H9 (cell line): ENCODE results near the gene CD164. TPM values are rescaled to one million over a fixed set of nuclear protein-coding genes. Genes with fewer than 3 reads are reported as not detected.

Experiments
- DNase-seq: peaks from one replicate; pipeline ENCODE4 v3.0.0-alpha.2; 2017
- H2AFZ ChIP-seq: one replicate; pipeline ENCODE4 v1.6.1; 2013; ENCODE audit warnings: mild to moderate bottlenecking, low read length, control low read depth, moderate library complexity
- H2AK5ac ChIP-seq: 2 replicates; pipeline ENCODE4 v1.6.1; 2013; ENCODE audit warnings: low read length, control low read depth, mixed read lengths; ENCODE audit not compliant: insufficient read length
- H2BK120ac ChIP-seq: one replicate; pipeline ENCODE4 v1.6.1; 2013; ENCODE audit warnings: low read depth, mild to moderate bottlenecking, low read length, control low read depth, inconsistent platforms; ENCODE audit not compliant: poor library complexity, severe bottlenecking
- H2BK12ac ChIP-seq: 2 replicates; pipeline ENCODE4 v1.6.1; 2013; ENCODE audit warnings: low read length, control low read depth, mixed read lengths, low read depth; ENCODE audit not compliant: insufficient read length
- H2BK15ac ChIP-seq: 2 replicates; pipeline ENCODE4 v1.6.1; 2013; ENCODE audit warnings: low read depth, low read length, control low read depth
- H2BK20ac ChIP-seq: one replicate; pipeline ENCODE4 v1.6.1; 2013; ENCODE audit warnings: low read depth, mild to moderate bottlenecking, low read length, control low read depth, inconsistent platforms; ENCODE audit not compliant: poor library complexity, severe bottlenecking
- H2BK5ac ChIP-seq: 2 replicates; pipeline ENCODE4 v1.6.1; 2013; ENCODE audit warnings: low read length, control low read depth, mixed read lengths; ENCODE audit not compliant: insufficient read length
- H3K14ac ChIP-seq: 2 replicates; pipeline ENCODE4 v1.6.1; 2013; ENCODE audit warnings: low read length, control low read depth; ENCODE audit not compliant: insufficient read depth
- H3K18ac ChIP-seq: 2 replicates; pipeline ENCODE4 v1.6.1; 2013; ENCODE audit warnings: low read depth, mild to moderate bottlenecking, mixed read lengths, low read length, control low read depth; ENCODE audit not compliant: insufficient read length
- H3K23ac ChIP-seq: 2 replicates; pipeline ENCODE4 v1.6.1; 2013; ENCODE audit warnings: low read length, control low read depth, mixed read lengths, low read depth; ENCODE audit not compliant: insufficient read length
- H3K23me2 ChIP-seq: 2 replicates; pipeline ENCODE4 v1.6.1; 2013; ENCODE audit warnings: low read depth, mild to moderate bottlenecking, mixed read lengths, low read length, control low read depth; ENCODE audit not compliant: insufficient read length, poor library complexity, severe bottlenecking
- H3K27ac ChIP-seq: 2 replicates; pipeline ENCODE4 v1.5.1; 2013; ENCODE audit warnings: low read length, control low read depth, mixed read lengths, low read depth; ENCODE audit not compliant: insufficient read length
- H3K27me3 ChIP-seq: 2 replicates; pipeline ENCODE4 v1.6.1; 2013; ENCODE audit warnings: low read length, control low read depth, inconsistent platforms; ENCODE audit not compliant: insufficient read depth
- H3K4ac ChIP-seq: 2 replicates; pipeline ENCODE4 v1.6.1; 2013; ENCODE audit warnings: low read depth, mild to moderate bottlenecking, control low read depth, inconsistent platforms, low read length, moderate library complexity
- H3K4me1 ChIP-seq: 2 replicates; pipeline ENCODE4 v1.6.1; 2013; ENCODE audit warnings: low read length, control low read depth, inconsistent platforms; ENCODE audit not compliant: insufficient read depth
- H3K4me2 ChIP-seq: 2 replicates; pipeline ENCODE4 v1.6.1; 2013; ENCODE audit warnings: low read length, control low read depth, mixed read lengths; ENCODE audit not compliant: insufficient read length, insufficient read depth
- H3K56ac ChIP-seq: 2 replicates; pipeline ENCODE4 v1.6.1; 2013; ENCODE audit warnings: low read depth, mild to moderate bottlenecking, mixed read lengths, low read length, control low read depth; ENCODE audit not compliant: insufficient read length
- H3K79me1 ChIP-seq: 2 replicates; pipeline ENCODE4 v1.6.1; 2013; ENCODE audit warnings: low read depth, mild to moderate bottlenecking, moderate library complexity, low read length, control low read depth, inconsistent platforms; ENCODE audit not compliant: insufficient read depth, poor library complexity, severe bottlenecking
- H3K79me2 ChIP-seq: 2 replicates; pipeline ENCODE4 v1.6.1; 2013; ENCODE audit warnings: low read length, control low read depth, inconsistent platforms; ENCODE audit not compliant: insufficient read depth
- H3K9ac ChIP-seq: 2 replicates; pipeline ENCODE4 v1.6.1; 2013; ENCODE audit warnings: low read length, control low read depth, mixed read lengths; ENCODE audit not compliant: insufficient read length; ENCODE audit errors: extremely low read depth
- H3K9me3 ChIP-seq: one replicate; pipeline ENCODE4 v1.6.1; 2013; ENCODE audit warnings: low read depth, low read length, inconsistent platforms; ENCODE audit not compliant: control insufficient read depth
- H3T11ph ChIP-seq: one replicate; pipeline ENCODE4 v1.6.1; 2013; ENCODE audit warnings: mild to moderate bottlenecking, low read length, control low read depth, inconsistent platforms
- H4K20me1 ChIP-seq: one replicate; pipeline ENCODE4 v1.6.1; 2013; ENCODE audit not compliant: control insufficient read depth, insufficient read length, insufficient read depth
- H4K5ac ChIP-seq: 2 replicates; pipeline ENCODE4 v1.6.1; 2013; ENCODE audit warnings: low read depth, mild to moderate bottlenecking, mixed read lengths, low read length, control low read depth; ENCODE audit not compliant: insufficient read length
- H4K8ac ChIP-seq: replicated peaks from 2 replicates; pipeline ENCODE4 v1.6.1; 2013; ENCODE audit warnings: low read length, control low read depth, mixed read lengths, low read depth; ENCODE audit not compliant: insufficient read length
- H4K91ac ChIP-seq: 2 replicates; pipeline ENCODE4 v1.6.1; 2013; ENCODE audit warnings: low read depth, mild to moderate bottlenecking, moderate library complexity, mixed read lengths, low read length, control low read depth; ENCODE audit not compliant: insufficient read length
- H3K27ac Mint-ChIP-seq, 3 experiments: 2 replicates in 2 of 3; 3 replicates in 1 of 3; pipeline ENCODE4 v1.8.0; 2020 to 2021; ENCODE audit warnings: mixed read lengths in 3 of 3, mild to moderate bottlenecking in 1 of 3, moderate library complexity in 1 of 3
- H3K27me3 Mint-ChIP-seq: 2 replicates; pipeline ENCODE4 v1.8.0; 2021; ENCODE audit warnings: low read depth, mild to moderate bottlenecking, moderate library complexity, mixed read lengths
- H3K36me3 Mint-ChIP-seq, 3 experiments: 2 replicates in 2 of 3; 3 replicates in 1 of 3; pipeline ENCODE4 v1.8.0; 2020 to 2021; ENCODE audit warnings: low read depth in 3 of 3, mixed read lengths in 3 of 3; ENCODE audit not compliant: insufficient read depth in 1 of 3
- H3K4me1 Mint-ChIP-seq, 2 experiments: 2 replicates each; pipeline ENCODE4 v1.8.0; 2020; ENCODE audit warnings: mixed read lengths in 2 of 2
- H3K4me3 Mint-ChIP-seq, 2 experiments: 2 replicates in 1 of 2; 3 replicates in 1 of 2; pipeline ENCODE4 v1.8.0; 2020 to 2021; ENCODE audit warnings: mild to moderate bottlenecking in 2 of 2, mixed read lengths in 2 of 2, moderate library complexity in 1 of 2
- H3K9me3 Mint-ChIP-seq, 2 experiments: 2 replicates in 1 of 2; 3 replicates in 1 of 2; pipeline ENCODE4 v1.8.0; 2020; ENCODE audit warnings: mild to moderate bottlenecking in 2 of 2, mixed read lengths in 2 of 2, moderate library complexity in 1 of 2
- WGBS: extraction: QIAGEN DNeasy Blood & Tissue Kit; methylation state at CpG from one replicate; pipeline ENCODE4 v1.1.7; 2013; ENCODE audit warnings: missing lambda C conversion rate, low lambda C conversion rate, mixed read lengths; ENCODE audit not compliant: insufficient read length; ENCODE audit errors: extremely low coverage; 5-methylcytosine and 5-hydroxymethylcytosine counted together
- total RNA-seq: library from RNA; stranded (reverse); gene quantifications from 2 replicates; pipeline ENCODE4 v1.2.1, GENCODE V29; 2021
- TF ChIP-seq, protein P1 (sequence below): fragments of 200-600 bp; sonication (generic); conservative IDR thresholded peaks from 3 replicates; pipeline ENCODE4 v1.8.0; 2021; ENCODE audit warnings: antibody characterized with exemption, mild to moderate bottlenecking

Gene CD164
- total RNA-seq, 1 experiment from 2014 or later, result 130 TPM

DNA sequence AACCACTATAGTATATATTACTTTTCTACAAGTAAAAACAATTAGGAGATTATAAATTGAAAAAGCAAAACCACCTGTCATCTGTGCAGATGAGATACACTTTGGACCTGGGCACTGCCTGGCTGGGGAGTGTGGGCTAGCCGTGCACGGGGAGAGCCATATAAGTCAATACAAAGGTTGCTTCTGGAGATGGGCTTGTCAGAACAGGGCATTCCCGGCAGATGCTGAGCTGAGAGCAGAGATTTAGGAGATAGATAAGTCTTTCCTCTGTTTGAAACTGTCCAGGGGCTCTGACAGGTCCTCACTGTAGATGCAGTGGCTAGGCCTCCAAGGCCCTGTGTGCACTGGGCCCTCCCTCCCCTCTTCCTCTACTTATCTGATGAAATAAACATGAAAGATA is 34.5 kb downstream of the CD164 start:
- no peak overlapping the region for H2BK15ac ChIP-seq
- no peak overlapping the region for H2BK120ac ChIP-seq
- no peak overlapping the region for H3K56ac ChIP-seq
- H3K14ac ChIP-seq, result no peak overlapping the region
- H3K27me3 Mint-ChIP-seq, result no peaks in the 10 kb centered on the region
- no peak overlapping the region for H4K5ac ChIP-seq
- no peaks in the 10 kb centered on the region for H3K36me3 Mint-ChIP-seq
- no peak overlapping the region for H3K4me2 ChIP-seq
- H3K23me2 ChIP-seq, result no peaks in the 10 kb centered on the region
- no peaks in the 10 kb centered on the region for H3K79me1 ChIP-seq
- H3K79me2 ChIP-seq, result no peaks in the 10 kb centered on the region
- H2BK5ac ChIP-seq, result no peak overlapping the region
- H3K27me3 ChIP-seq, result no peaks in the 10 kb centered on the region
- H3K9ac ChIP-seq, result no peak overlapping the region
- H3K4me3 Mint-ChIP-seq, result no peak overlapping the region
- H2BK20ac ChIP-seq, result no peak overlapping the region
- H3T11ph ChIP-seq, result no peak overlapping the region
- H3K9me3 Mint-ChIP-seq, result no peaks in the 10 kb centered on the region
- H3K4ac ChIP-seq, result no peak overlapping the region
- no peaks in the 10 kb centered on the region for H3K4me1 ChIP-seq
- H2AK5ac ChIP-seq, result no peak overlapping the region
- no peak overlapping the region for H2BK12ac ChIP-seq
- no peaks in the 10 kb centered on the region for H3K9me3 ChIP-seq
- no peak overlapping the region for H2AFZ ChIP-seq
- no peak overlapping the region for H3K27ac ChIP-seq
- H3K23ac ChIP-seq, result no peak overlapping the region
- H3K18ac ChIP-seq, result no peak overlapping the region
- H4K20me1 ChIP-seq, result no peaks in the 10 kb centered on the region
- DNase-seq, result no peak
- peaks cover 5 to 9% of the 10 kb centered on the region in 2 experiments for H3K4me1 Mint-ChIP-seq
- no peak overlapping the region for H3K27ac Mint-ChIP-seq
- TF ChIP-seq, protein P1, sequence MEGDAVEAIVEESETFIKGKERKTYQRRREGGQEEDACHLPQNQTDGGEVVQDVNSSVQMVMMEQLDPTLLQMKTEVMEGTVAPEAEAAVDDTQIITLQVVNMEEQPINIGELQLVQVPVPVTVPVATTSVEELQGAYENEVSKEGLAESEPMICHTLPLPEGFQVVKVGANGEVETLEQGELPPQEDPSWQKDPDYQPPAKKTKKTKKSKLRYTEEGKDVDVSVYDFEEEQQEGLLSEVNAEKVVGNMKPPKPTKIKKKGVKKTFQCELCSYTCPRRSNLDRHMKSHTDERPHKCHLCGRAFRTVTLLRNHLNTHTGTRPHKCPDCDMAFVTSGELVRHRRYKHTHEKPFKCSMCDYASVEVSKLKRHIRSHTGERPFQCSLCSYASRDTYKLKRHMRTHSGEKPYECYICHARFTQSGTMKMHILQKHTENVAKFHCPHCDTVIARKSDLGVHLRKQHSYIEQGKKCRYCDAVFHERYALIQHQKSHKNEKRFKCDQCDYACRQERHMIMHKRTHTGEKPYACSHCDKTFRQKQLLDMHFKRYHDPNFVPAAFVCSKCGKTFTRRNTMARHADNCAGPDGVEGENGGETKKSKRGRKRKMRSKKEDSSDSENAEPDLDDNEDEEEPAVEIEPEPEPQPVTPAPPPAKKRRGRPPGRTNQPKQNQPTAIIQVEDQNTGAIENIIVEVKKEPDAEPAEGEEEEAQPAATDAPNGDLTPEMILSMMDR, result no peak
- WGBS, result no CpG with 5 or more reads among the region's 3 CpGs
- H4K8ac ChIP-seq, result no peak overlapping the region
- no peak overlapping the region for H4K91ac ChIP-seq
